Kidney (tissue), 14 donors: ENCODE results near the gene LSAMP. TPM values are rescaled to one million over a fixed set of nuclear protein-coding genes. Genes with fewer than 3 reads are reported as not detected.

Source experiments
- DNase-seq, 5 donors: peaks; one replicate each; pipeline ENCODE4 v3.0.0-alpha.2; 2013 to 2020
- FAIRE-seq: peaks from 2 replicates; lab custom pipeline; 2012; peaks lifted over from hg19 to GRCh38; lab: Jason Lieb, UNC
- H3K27ac ChIP-seq, 2 donors: one replicate each; pipeline ENCODE4 v1.7.0; 2013; ENCODE audit warnings: low read depth in 2 of 2, low read length in 2 of 2, inconsistent platforms in 1 of 2
- H3K27me3 ChIP-seq: one replicate; pipeline ENCODE4 v1.7.1; 2013; ENCODE audit warnings: low read length, inconsistent platforms; ENCODE audit not compliant: control insufficient read depth, insufficient read depth
- H3K36me3 ChIP-seq, 3 donors: one replicate each; pipeline versions ENCODE4 v1.7.0 to v1.7.1; 2013; ENCODE audit warnings: low read length in 3 of 3, control low read depth in 1 of 3, inconsistent platforms in 1 of 3; ENCODE audit not compliant: insufficient read depth in 3 of 3, control insufficient read depth in 2 of 3
- H3K4me1 ChIP-seq, 3 donors: one replicate each; pipeline versions ENCODE4 v1.7.0 to v1.7.1; 2013; ENCODE audit warnings: low read length in 3 of 3, inconsistent platforms in 1 of 3, low read depth in 1 of 3; ENCODE audit not compliant: control insufficient read depth in 2 of 3, insufficient read depth in 2 of 3
- H3K4me3 ChIP-seq, 3 donors: one replicate each; pipeline versions ENCODE4 v1.7.0 to v1.8.1; 2013; ENCODE audit warnings: low read length in 3 of 3, control low read depth in 1 of 3, inconsistent platforms in 1 of 3
- H3K9ac ChIP-seq, 3 donors: one replicate each; pipeline versions ENCODE4 v1.7.0 to v1.7.1; 2013; ENCODE audit warnings: low read length in 3 of 3, control low read depth in 1 of 3, inconsistent platforms in 1 of 3
- H3K9me3 ChIP-seq, 3 donors: one replicate each; pipeline versions ENCODE4 v1.7.0 to v1.7.1; 2013; ENCODE audit warnings: low read length in 3 of 3, control low read depth in 1 of 3, inconsistent platforms in 1 of 3; ENCODE audit not compliant: control insufficient read depth in 2 of 3, insufficient read depth in 1 of 3
- CTCF ChIP-seq: IDR thresholded peaks from 3 replicates; pipeline ENCODE4 v1.5.1; 2012; ENCODE audit warnings: mild to moderate bottlenecking, moderate library complexity, borderline replicate concordance; ENCODE audit not compliant: insufficient read depth; ENCODE audit errors: extremely low read depth
- intact Hi-C: fragments of 100-400 bp; cut with DNase I; formaldehyde crosslinking; loops from one replicate; pipeline ENCODE4 v1.11.1; 2022
- polyA plus RNA-seq: library from polyadenylated mRNA; stranded (reverse); fragments of 350-450 nt; fragmentation: Illumina TruSeq; extraction: RNeasy Lipid Tissue Mini Kit (QIAGEN cat#74804); gene quantifications from one replicate; pipeline ENCODE4 v1.2.3, GENCODE V29; 2014; ENCODE audit warnings: low read depth, low replicate concordance; ENCODE audit not compliant: insufficient read depth
- total RNA-seq: library from RNA; stranded (reverse); fragmentation: NEBNext Ultra II Directional; extraction: Animal tissue kit (Norgen Biotek cat#: 25700); gene quantifications from one replicate; pipeline ENCODE4 v1.2.1, GENCODE V29; 2021
- donor health status: control.
- donor health status: control.
- donor health status: control.
- donor health status: control.
- donor health status: control.
- donor health status: DM: yes; HTN: yes; CAD: no.
- donor health status: Normal renal cell carcinoma (clear cell type).

The LSAMP gene
- total and polyA plus RNA-seq, 2 donors from 2014 or later, result 1.4 to 3.5 TPM

DNA sequence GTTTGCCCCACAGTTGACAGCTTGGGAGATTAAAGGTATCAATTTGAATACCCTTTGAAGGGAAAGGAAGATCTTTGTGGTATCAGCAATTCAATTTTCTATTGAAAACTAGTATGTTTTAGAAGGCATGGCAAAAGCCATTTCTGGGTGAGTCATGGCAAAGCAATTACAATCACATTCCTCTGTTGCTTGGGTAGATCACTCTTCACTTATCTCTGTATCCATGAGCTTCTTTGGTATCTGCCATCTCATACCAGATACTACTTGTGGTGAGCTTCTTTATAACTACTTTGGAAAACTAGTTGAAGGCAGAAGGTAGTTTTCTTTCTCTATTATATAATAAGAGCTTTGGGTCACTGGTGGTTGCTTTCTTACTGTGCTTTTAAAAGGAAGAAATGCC lies 28.3 kb upstream of the LSAMP start:
- DNase-seq (no peak), FAIRE-seq (no peak)
- H3K4me3 ChIP-seq, result no peak overlapping the region
- intact Hi-C loops, result no loop called here
- no peaks in the 10 kb centered on the region for H3K27me3 ChIP-seq
- no peaks in the 10 kb centered on the region for H3K9me3 ChIP-seq
- H3K27ac ChIP-seq, result no peak overlapping the region
- no peaks in the 10 kb centered on the region for H3K4me1 ChIP-seq
- no peaks in the 10 kb centered on the region for H3K36me3 ChIP-seq
- H3K9ac ChIP-seq, result no peak overlapping the region
- TF ChIP-seq CTCF, result no peak

DNA sequence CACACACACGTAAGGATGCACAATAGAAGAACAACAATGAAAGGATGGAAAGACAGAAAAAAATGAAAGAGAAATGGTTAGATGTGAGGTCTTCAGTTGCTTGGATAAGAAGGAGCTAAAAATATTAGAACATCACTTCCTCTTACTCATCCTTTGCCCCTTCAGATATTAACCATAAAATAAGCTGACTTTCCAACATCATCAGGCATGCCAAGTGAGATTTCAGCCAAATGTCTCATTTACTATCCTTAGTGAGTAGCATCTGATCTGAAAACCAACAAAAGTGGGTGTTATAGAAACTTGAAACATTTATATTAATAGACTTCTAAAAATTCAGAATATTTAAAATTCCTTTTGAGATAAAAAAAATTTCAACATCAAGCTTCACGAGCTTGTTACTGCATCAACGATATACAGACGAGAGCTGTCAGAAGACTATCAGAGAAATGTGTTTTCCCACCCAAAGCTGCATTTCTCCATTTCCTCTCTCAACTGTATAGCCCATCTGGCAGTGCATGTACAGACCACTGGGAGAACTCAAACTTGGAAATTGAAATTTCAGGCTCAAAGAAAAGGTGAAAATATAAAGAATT lies 25.4 kb upstream of the LSAMP start:
- FAIRE-seq, result no peak

GRCh38 chr3:116469546-116469945 lies 24.3 kb upstream of the LSAMP start:
- no peak overlapping the region for H3K27ac ChIP-seq
- no peaks in the 10 kb centered on the region for H3K36me3 ChIP-seq
- no peak for FAIRE-seq
- H3K4me3 ChIP-seq, result no peak overlapping the region
- H3K4me1 ChIP-seq, result no peaks in the 10 kb centered on the region
- intact Hi-C loops, result no loop called here
- no peaks in the 10 kb centered on the region for H3K27me3 ChIP-seq
- H3K9me3 ChIP-seq, result no peaks in the 10 kb centered on the region
- no peak for DNase-seq
- TF ChIP-seq CTCF, result no peak
- H3K9ac ChIP-seq, result no peak overlapping the region

More for the DNA sequence above, 25.4 kb upstream of the LSAMP start:
- intact Hi-C loops, result no loop called here
- H3K9ac ChIP-seq, result no peak overlapping the region
- no peaks in the 10 kb centered on the region for H3K27me3 ChIP-seq
- H3K4me1 ChIP-seq, result no peaks in the 10 kb centered on the region
- no peaks in the 10 kb centered on the region for H3K36me3 ChIP-seq
- no peak overlapping the region for H3K27ac ChIP-seq
- no peak overlapping the region for H3K4me3 ChIP-seq
- DNase-seq, result no peak
- no peak for TF ChIP-seq CTCF
- H3K9me3 ChIP-seq, result no peaks in the 10 kb centered on the region
